Common myeloid progenitor, CD34-positive (primary cell): ENCODE measurements around the gene AIF1.

Experiments
- CTCF ChIA-PET: fragments of 350-600 bp; sonication (Branson Sonifier 250); formaldehyde crosslinking; loops from one replicate; lab custom pipeline; 2021; ENCODE audit warnings: antibody characterized with exemption; lab: Charles Lee
- POLR2A ChIA-PET: fragments of 350-600 bp; sonication (Branson Sonifier 250); formaldehyde crosslinking; loops from one replicate; lab custom pipeline; 2021; ENCODE audit warnings: antibody characterized with exemption; lab: Charles Lee
- DNase-seq, 3 donors: peaks; one replicate each; pipeline versions ENCODE4 v3.0.0 to v3.0.0-alpha.2; 2013
- H3K27ac ChIP-seq, 2 experiments: 1 replicate in 1 of 2; 2 replicates in 1 of 2; pipeline ENCODE4 v1.7.0; 2013; ENCODE audit warnings: inconsistent platforms in 2 of 2, low read length in 2 of 2, mild to moderate bottlenecking in 2 of 2, low read depth in 1 of 2, moderate library complexity in 1 of 2; ENCODE audit not compliant: severe bottlenecking in 2 of 2, insufficient read depth in 1 of 2, poor library complexity in 1 of 2
- H3K27me3 ChIP-seq, 5 experiments: replicated peaks in 2 of 5; 1 replicate in 3 of 5; 2 replicates in 2 of 5; pipeline versions ENCODE4 v1.6.1 to v1.7.0; 2013; ENCODE audit warnings: low read length in 4 of 5, mild to moderate bottlenecking in 2 of 5, moderate library complexity in 2 of 5, inconsistent platforms in 1 of 5; ENCODE audit not compliant: insufficient read depth in 5 of 5, control insufficient read depth in 4 of 5
- H3K36me3 ChIP-seq, 4 experiments: 1 replicate in 2 of 4; 2 replicates in 2 of 4; pipeline versions ENCODE4 v1.6.1 to v1.7.0; 2013; ENCODE audit warnings: low read length in 3 of 4, control low read depth in 1 of 4, mild to moderate bottlenecking in 1 of 4; ENCODE audit not compliant: control insufficient read depth in 4 of 4, insufficient read depth in 4 of 4
- H3K4me1 ChIP-seq, 4 experiments: 1 replicate in 3 of 4; 2 replicates in 1 of 4; pipeline versions ENCODE4 v1.6.1 to v1.7.1; 2013; ENCODE audit warnings: low read length in 3 of 4, mild to moderate bottlenecking in 3 of 4, control low read depth in 1 of 4, inconsistent platforms in 1 of 4, moderate library complexity in 1 of 4; ENCODE audit not compliant: control insufficient read depth in 4 of 4, insufficient read depth in 4 of 4; ENCODE audit errors: control extremely low read depth in 1 of 4
- H3K4me3 ChIP-seq, 7 experiments: 1 replicate in 4 of 7; 2 replicates in 3 of 7; pipeline versions ENCODE4 v1.5.1 to v1.7.0; 2013; ENCODE audit warnings: mild to moderate bottlenecking in 7 of 7, low read length in 6 of 7, moderate library complexity in 6 of 7, inconsistent platforms in 2 of 7, low read depth in 2 of 7, control low read depth in 1 of 7; ENCODE audit not compliant: insufficient read depth in 4 of 7, control insufficient read depth in 1 of 7; ENCODE audit errors: extremely low read depth in 1 of 7
- H3K9me3 ChIP-seq, 5 experiments: 1 replicate in 4 of 5; 2 replicates in 1 of 5; pipeline versions ENCODE4 v1.6.1 to v1.7.1; 2013; ENCODE audit warnings: low read length in 4 of 5, mild to moderate bottlenecking in 2 of 5, inconsistent platforms in 1 of 5, low read depth in 1 of 5, moderate library complexity in 1 of 5; ENCODE audit not compliant: control insufficient read depth in 4 of 5, insufficient read depth in 2 of 5; ENCODE audit errors: control extremely low read depth in 1 of 5
- WGBS: methylation state at CpG from one replicate; pipeline ENCODE4 v1.1.5; 2013; ENCODE audit not compliant: insufficient coverage; 5-methylcytosine and 5-hydroxymethylcytosine counted together

AIF1 gene

GRCh38 chr6:31663126-31663960 lies 48.3 kb downstream of the AIF1 start:
- no peaks in the 10 kb centered on the region for H3K9me3 ChIP-seq
- no peak for DNase-seq
- H3K27ac ChIP-seq, result peak overlapping the region in 1 of 2 experiments; percentile 99
- POLR2A ChIA-PET, result interaction anchor here (0.5 to 3.1 kb wide), 2 partner anchors 10 to 101 kb away, joined by 5 to 31 read pairs; partner anchors contain the start of genes APOM and BAG6
- peak overlapping the region in 6 of 7 experiments; percentile 86 to 99 (median 90) for H3K4me3 ChIP-seq
- H3K36me3 ChIP-seq, result peaks cover 3 to 32% (median 21%) of the 10 kb centered on the region in 4 experiments
- CTCF ChIA-PET, result interaction anchor here (0.8 to 4.6 kb wide), 8 partner anchors 9 to 117 kb away, joined by 3 to 40 read pairs (median 4); partner anchors contain the start of genes APOM, ATP6V1G2 and BAG6
- 92% methylated on average over 6 of the region's 9 CpGs for WGBS
- no peaks in the 10 kb centered on the region for H3K27me3 ChIP-seq
- H3K4me1 ChIP-seq, result peaks cover 15 to 76% (median 58%) of the 10 kb centered on the region in 4 experiments

GRCh38 chr6:31663961-31664789 lies 49.1 kb downstream of the AIF1 start:
- Histone ChIP-seq H3K27ac (peak overlapping the region; percentile 96 to 99), H3K4me1 (peaks cover 15 to 69% (median 52%) of the 10 kb centered on the region in 4 experiments), H3K36me3 (peaks cover 8 to 41% (median 29%) of the 10 kb centered on the region in 4 experiments), H3K9me3 (no peaks in the 10 kb centered on the region), H3K4me3 (peak overlapping the region; percentile 66 to 99 (median 90)), H3K27me3 (no peaks in the 10 kb centered on the region)
- CTCF ChIA-PET, result interaction anchor here (0.8 to 4.6 kb wide), 9 partner anchors 8 to 118 kb away, joined by 3 to 40 read pairs (median 4); partner anchors contain the start of genes APOM, ATP6V1G2 and BAG6
- POLR2A ChIA-PET, result interaction anchor here (0.5 to 3.1 kb wide), 9 partner anchors 11 to 1049 kb away, joined by 3 to 31 read pairs (median 4); partner anchors contain the start of genes APOM, ATP6V1G2, BAG6 and HSPA1B
- peak in 1 of 3 donors; percentile 31 for DNase-seq
- 48% methylated on average over 14 of the region's 17 CpGs for WGBS

- no peaks in the 10 kb centered on the region for H3K27me3 ChIP-seq
- peaks cover 11 to 61% (median 44%) of the 10 kb centered on the region in 4 experiments for H3K4me1 ChIP-seq
- peak; percentile 92 to 95 (median 94) for DNase-seq
- 0% methylated on average over 35 of the region's 39 CpGs for WGBS
- H3K9me3 ChIP-seq, result no peaks in the 10 kb centered on the region
- ChIA-PET CTCF (interaction anchor here (1.2 to 4.6 kb wide), 5 partner anchors 11 to 117 kb away, joined by 3 to 40 read pairs (median 7); partner anchors contain the start of genes APOM and BAG6), POLR2A (interaction anchor here (0.6 to 3.1 kb wide), 9 partner anchors 11 to 1050 kb away, joined by 3 to 31 read pairs (median 3); partner anchors contain the start of genes APOM, ATP6V1G2, BAG6 and HSPA1B)
- peaks cover 13 to 48% (median 37%) of the 10 kb centered on the region in 4 experiments for H3K36me3 ChIP-seq
- H3K27ac ChIP-seq, result peak within 1 kb of the TSS; percentile 96 to 99
- peak within 1 kb of the TSS; percentile 66 to 99 (median 90) for H3K4me3 ChIP-seq
These were observed 49.9 kb downstream of the AIF1 start, which contains the start of gene GPANK1 for GRCh38 chr6:31664790-31665500. TSS of gene GPANK1 (minus strand) at chr6:31664997. CDS start at chr6:31664478, 519 bp downstream.

GRCh38 chr6:31665501-31666336 lies 50.7 kb downstream of the AIF1 start, which contains the start of gene CSNK2B:
TSS of gene CSNK2B (plus strand) at chr6:31666080. CDS start at chr6:31666832, 752 bp downstream.
- Histone ChIP-seq H3K27me3 (no peaks in the 10 kb centered on the region), H3K36me3 (peaks cover 15 to 56% (median 44%) of the 10 kb centered on the region in 4 experiments), H3K4me3 (peak within 1 kb of the TSS; percentile 79 to 99 (median 91)), H3K9me3 (no peaks in the 10 kb centered on the region), H3K27ac (peak within 1 kb of the TSS; percentile 96 to 99), H3K4me1 (peaks cover 11 to 57% (median 40%) of the 10 kb centered on the region in 4 experiments)
- WGBS, result 0% methylated on average over 50 of the region's 63 CpGs
- DNase-seq, result peak; percentile 98
- ChIA-PET CTCF (interaction anchor here (2.4 to 4.6 kb wide), 2 partner anchors 12 to 114 kb away, joined by 7 to 40 read pairs; partner anchors contain the start of genes APOM and BAG6), POLR2A (interaction anchor here (0.6 to 3.1 kb wide), 6 partner anchors 12 to 162 kb away, joined by 3 to 31 read pairs (median 4); partner anchors contain the start of genes APOM, BAG6 and HSPA1B)

GRCh38 chr6:31666337-31666965 lies 51.4 kb downstream of the AIF1 start:
- H3K36me3 ChIP-seq, result peaks cover 15 to 63% (median 51%) of the 10 kb centered on the region in 4 experiments
- no peak for DNase-seq
- peak overlapping the region; percentile 79 to 99 (median 91) for H3K4me3 ChIP-seq
- H3K27me3 ChIP-seq, result no peaks in the 10 kb centered on the region
- H3K4me1 ChIP-seq, result peaks cover 11 to 50% (median 36%) of the 10 kb centered on the region in 4 experiments
- H3K27ac ChIP-seq, result peak overlapping the region; percentile 82 to 99
- WGBS, result 6% methylated on average over 13 of the region's 15 CpGs
- H3K9me3 ChIP-seq, result no peaks in the 10 kb centered on the region
- ChIA-PET CTCF (interaction anchor here (1.0 to 4.6 kb wide), 4 partner anchors 12 to 27 kb away, joined by 3 to 40 read pairs (median 4); partner anchors contain the start of genes APOM and BAG6), POLR2A (interaction anchor here (0.7 kb wide), 1 partner anchor 14 kb away, joined by 4 read pairs; no protein-coding TSS in a partner anchor)
